GM18868 (cell line): ENCODE results near the gene PDGFRB.

ENCODE experiments used
- ATAC-seq: cut with Tn5 transposase; IDR thresholded peaks from one replicate; pipeline ENCODE4 v1.9.1; 2021; ENCODE audit warnings: mild to moderate bottlenecking, moderate library complexity; ENCODE audit not compliant: unreplicated experiment

Gene PDGFRB

GRCh38 chr5:150118561-150119229, 37.0 kb downstream of the PDGFRB start:
- no peak for ATAC-seq

DNA sequence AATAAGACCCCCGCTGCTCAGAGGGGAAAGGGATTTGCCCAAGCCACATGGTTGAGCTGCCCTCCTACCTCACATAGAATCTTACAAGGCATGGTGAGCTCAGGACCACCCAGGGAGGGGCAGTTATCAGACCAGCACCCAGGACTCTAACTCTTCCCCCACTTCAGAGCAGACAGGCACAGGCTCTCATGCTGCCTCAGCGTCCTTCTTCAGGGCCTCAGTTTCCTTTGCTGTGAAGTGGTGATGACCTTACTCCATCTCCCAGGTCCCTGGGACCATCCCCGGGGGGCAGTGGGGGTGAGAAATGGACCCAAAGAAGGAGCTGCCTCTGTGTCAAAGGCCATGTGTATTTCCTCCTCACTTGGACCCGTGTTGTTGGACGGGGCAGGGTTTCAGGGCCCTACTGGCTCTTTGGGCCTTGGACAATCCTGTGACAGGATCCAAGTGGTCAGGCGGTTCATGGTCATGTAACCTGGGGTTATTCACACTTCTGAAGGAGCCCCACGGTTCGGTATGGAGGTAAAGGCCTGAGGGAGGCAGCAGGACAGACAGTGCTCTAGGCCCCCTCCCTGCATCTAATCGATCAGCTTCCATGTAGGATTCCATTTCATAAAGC, 37.6 kb downstream of the PDGFRB start:
- no peak for ATAC-seq

- no peak for ATAC-seq
Observed at GRCh38 chr5:150116667-150117400, 38.8 kb downstream of the PDGFRB start.

- ATAC-seq: no peak
Observed at GRCh38 chr5:150114773-150115408, 40.8 kb downstream of the PDGFRB start.

DNA sequence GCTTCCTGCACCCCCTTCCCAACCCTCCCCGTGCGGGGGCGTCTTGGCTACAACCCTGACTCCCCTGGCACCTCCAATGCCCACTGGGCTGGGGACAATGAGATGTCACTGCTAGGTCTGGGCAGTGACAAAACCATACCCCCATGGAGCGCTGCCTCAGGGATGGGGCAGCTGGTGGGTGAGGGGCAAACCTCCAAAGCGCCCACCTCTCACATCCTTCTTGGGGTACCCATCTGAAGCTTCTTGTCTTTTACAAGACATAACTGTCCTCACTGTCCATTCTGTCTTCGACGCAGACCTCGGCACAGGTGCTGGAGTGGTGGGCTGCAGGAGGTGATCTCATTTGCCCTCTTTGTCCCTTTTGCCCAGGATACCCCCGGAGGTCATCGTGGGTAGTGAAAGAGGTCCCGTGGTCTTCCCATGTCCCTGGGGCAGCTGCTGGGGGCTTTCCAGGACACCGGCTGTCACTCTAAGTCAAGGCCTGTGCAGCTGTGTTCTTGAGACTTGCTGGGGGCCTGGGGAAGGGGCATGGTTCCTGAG, 41.5 kb downstream of the PDGFRB start:
- no peak for ATAC-seq

GRCh38 chr5:150113047-150113744, 42.4 kb downstream of the PDGFRB start:
- ATAC-seq: no peak

DNA sequence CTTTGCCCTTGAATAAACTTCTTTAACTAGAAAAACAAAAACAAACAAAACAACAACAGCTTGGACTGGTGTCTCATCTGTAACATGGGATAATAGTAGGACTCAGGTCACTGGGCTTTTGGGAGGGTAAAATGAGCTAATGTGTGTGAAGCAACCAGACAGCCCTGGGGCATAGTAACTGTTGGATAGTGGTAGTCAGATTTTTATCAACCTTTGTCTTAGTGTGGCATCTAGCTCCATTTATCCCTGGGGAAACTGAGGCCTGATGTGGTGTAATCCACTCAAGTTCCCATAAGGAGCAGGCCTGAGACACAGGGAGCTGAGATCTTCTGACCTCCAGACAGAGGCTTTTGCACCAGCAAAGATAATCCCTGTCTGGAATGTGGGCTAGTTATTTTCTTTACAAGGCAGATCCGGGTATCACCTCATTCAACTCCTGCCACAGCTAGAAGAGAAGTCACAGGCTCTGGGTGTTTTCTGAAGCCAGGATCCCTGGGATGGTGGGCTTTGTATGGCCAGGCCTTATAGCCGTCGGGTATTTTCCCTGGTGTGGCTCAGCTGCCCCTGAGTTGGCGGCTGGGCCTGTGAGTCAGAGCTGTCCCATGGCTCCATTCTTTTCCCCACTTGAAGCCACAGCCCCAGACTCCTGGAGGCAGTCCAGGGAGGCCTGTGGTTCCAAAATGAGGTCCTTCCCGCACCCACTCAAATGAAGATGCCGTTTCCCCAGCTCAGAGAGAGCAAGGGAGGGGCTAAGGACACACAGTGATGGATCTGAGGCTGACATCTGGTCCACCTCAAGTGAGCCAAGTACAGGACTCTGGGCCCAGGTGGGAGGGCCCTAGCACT, 43.2 kb downstream of the PDGFRB start:
- no peak for ATAC-seq

- ATAC-seq: no peak
Observed at GRCh38 chr5:150111122-150111521, 44.5 kb downstream of the PDGFRB start.

DNA sequence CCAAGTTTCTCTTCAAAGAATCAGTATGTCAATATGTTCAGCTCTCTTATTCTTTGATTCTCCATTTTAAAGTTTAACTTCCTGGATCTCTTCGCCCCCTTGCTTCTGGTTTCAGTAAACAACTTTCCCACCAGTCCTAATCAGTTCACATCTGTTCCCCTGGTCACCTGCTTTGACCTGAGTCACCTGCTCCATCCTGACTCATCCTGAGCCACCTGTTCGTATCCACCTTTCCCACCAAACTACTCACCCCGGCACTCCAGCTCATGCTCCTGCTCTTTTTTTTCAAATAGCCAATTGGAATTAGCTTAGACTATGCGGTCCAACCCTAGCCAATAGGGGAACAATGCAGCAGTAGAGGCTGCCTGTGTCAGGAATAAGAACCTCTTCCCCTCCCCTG, 45.7 kb downstream of the PDGFRB start:
- ATAC-seq: no peak

DNA sequence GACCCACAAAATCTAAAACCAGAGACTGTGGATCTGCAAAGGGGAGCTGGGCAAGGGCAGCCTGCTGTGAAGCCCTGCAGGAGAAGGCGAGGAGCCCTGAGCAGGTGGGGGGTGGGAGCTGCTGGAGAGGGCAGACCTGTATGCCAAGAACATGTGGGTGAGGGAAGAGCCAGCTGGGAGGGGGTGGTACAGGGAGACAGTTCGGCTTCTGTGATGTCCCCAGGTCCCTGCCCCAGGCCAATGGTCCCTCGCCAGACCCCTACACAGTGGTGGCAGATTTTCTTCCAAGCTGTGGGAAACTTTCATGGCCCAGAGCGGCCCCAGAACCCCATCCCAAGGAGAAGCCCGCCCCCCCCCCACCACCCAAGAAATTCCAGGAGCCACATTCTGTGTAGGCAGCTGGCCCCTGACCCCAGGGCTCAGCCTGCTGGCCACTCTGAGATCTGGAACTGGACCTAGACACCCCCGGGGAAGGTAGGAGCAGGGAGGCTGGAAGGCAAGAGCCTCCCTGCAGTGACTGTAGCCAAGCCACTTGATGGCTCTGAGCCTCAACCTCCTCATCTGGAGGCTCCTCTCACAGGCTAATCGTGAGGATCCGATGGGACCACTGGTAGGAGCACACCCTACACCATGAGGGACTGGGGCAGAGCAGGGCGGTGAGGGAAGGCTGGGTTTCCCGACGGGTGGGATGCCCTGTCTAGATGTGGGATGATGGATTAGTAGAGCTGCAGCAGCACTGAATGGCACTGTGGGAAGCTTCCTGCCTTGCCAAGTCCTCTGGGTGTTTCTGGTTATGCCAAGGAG, 46.7 kb downstream of the PDGFRB start:
- ATAC-seq: no peak

- no peak for ATAC-seq
Observed at GRCh38 chr5:150107909-150108447, 47.7 kb downstream of the PDGFRB start.

DNA sequence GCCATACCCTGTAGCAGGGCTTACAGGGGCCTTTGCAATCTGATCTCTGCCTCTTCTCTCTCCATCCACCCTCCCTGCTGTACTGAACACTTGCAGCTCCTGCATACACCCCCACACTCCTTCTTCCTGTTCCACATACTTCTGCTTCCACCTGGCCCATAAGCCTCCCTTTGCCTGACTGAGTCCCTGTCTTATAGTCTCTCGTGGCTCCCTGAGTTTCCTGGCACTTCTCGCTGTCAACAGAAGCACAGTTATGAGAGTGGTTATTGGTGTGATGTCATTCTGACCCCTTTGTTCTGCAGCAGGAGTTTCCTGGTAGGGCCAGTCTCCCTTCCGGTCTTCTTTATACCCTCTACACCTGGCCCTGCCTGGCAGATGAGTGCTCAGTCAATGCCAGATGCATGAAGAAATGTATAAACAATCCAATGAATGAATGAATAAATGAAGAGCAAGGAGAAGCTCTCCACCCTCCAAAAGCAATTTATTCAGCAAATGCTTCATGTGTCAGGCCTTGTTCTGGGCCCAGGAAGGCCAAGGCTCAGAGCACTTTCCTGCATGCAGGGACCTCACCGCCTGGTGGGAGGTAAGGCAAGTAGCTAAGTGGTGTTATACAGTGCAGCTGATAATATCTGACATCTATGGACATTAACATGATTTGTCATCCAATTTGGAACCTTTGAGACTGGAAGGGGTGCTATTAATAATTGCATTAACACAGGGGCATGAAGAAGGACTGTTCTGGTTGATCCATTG, 48.8 kb downstream of the PDGFRB start:
- ATAC-seq: no peak

DNA sequence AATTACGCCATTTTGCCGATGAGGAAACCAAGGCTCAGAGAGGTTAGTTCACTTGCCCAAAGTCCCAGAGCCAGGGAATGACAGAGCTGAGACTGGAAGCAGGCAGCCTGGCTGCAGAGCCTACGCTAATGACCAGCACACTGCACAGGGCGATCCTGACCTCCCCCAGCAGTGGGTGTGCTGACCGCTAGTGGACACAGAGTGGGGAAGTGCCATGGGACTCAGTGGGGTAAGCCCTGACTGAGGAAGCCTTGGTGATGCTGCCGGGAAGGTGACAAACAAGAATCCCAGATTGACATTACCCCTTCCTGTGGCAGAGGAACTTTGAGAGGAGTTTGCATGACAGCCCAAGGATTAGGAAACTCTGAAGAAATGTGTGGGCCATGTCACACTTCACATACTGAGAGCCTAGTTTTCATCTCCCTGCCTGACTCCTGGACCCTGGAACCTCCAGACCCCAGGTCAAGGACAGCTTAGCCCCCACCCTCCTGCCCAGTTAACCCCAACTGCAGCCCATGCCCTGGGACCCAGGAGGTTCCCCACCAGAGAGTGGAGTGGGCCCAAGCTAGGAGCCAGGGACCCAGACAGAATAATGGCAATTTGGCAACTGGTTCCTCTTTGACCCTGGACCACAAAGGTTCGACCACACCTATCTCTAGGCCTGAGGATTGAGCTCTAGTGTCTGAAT, 49.6 kb downstream of the PDGFRB start:
- ATAC-seq: no peak

DNA sequence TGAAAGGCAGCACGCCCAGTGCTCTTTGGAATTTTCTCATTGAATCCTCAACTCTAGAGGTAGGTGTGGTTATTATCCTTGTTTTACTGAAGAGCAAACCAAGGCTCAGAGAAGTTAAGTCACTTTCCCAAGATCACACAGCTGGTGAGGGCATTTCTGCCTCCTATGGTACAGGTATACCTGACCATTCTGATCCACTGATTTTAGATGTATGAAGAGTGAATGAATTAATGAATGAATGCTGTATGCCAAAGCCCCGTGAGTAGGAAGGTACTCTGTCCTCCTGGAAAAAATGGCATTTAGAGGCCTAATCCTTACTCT, 51.1 kb downstream of the PDGFRB start:
- no peak for ATAC-seq

DNA sequence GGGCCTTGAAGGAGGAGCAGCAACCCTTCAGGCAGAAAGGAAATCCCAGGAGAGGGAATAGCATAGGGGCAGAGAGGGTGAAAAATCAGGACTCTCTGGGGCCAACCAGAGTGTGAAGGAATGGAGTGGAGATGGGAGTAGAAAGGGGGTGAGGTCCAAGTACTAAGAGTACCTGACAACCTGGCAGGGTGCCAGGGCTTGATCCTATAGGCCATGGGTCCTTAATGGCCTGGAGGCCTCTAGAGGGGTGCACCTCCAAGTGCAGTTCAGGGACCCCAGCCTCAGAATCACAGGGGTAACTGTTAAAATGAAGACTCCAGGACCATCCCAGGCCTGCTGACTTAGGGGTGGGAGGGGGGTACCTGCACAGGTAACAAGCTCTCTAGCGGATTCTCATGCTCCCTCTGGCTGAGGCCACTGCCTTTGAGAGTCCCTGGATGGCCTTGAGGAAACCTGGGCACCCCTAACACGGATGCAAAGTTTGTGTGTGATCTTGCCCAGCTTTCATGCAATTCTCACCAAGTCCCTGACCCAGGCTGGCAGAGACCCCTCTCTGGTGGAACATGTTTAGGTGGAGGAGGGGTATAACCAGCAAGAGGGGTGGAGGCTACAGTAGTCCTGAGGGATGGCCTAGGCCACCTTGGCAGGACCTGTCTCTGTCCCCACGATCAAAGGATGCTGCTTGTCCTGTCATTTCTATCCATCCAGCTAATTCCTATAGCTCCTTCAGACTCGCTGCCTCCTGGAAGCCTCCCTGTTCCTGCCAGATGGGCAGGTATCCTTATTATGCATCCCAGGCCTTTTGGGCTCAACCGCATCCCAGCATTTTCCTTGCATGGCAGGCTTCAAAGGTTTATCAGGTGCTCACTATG, 51.7 kb downstream of the PDGFRB start:
- ATAC-seq: no peak

DNA sequence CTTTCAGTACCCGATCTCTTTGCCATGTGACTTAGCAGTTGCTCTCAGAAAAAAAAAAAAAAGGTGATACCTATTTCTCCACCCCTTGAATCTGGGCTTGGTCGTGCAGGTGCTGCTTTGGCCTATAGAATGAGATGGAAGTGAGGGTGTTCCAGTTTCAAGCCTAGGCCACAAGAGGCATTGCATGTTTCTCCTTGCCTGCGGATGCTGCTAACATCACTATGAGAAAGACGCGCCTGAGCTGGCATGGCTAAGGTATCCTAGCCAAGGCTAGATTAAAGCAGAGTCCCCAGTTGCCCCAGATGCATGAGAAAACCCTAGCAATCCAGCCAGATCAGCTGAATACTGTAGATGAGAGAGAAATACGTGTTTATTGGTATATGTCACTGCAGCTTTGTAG, 54.6 kb downstream of the PDGFRB start:
- ATAC-seq: no peak

DNA sequence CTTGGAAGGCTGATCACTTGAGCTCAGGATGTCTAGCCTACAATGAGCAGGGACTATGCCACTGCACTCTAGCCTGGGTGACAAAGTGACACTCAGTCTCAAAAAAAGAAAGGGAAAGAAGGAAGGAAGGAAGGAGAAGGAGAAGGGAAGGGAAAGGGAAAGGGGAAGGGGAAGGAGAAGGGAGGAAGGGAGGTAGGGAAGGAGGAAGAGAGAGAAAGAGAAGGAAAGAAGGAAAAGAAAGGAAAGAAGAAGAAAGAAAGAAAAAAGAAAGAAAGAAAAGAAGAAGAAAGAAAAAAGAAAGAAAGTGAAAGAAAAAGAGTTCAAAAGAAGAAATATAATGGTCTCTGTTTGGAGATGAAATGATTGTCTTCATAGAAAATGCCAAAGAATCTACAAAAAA, 58.5 kb downstream of the PDGFRB start:
- no peak for ATAC-seq
